ENCODE results near the gene RBM10.

RBM10 gene

DNA sequence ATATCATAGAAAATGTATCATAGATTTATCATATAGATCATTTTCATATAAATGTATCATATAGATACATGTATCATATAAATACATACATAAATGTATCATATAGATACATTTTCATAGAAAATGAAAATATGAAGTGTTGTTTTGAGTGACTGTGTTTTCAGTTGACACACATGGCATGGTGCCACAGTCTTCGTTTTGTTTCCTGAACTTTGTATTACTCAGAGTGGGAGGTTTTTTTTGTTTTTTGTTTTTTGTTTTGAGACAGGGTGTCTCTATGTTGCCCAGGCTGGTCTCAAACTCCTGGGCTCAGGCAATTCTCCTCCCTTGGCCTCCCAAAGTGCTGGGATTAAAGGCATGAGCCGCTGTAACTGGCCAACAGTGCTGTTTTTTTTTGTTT lies 3.9 kb downstream of the RBM10 start:
- DNase-seq (ENCODE audit: low spot score), result no peak

DNA sequence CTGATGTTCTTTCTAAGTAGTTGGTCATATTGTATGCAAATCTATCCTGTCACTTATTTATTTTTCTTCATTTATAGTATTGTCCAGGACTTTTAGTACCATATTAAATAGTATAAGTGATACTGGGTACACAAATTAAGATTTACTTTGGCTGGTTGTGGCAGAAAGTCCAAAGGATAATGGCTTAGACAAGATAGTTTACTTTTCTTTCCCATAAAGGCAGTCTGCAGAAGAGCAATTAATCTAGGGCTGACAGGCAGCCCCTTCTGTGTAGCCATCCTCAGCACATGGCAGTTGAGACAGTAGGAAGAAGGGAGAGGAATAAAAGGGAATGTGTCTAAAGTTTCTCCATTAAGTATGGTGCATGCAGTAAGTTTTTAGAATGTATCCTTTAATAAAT lies 6.4 kb downstream of the RBM10 start:
- no peak for DNase-seq (ENCODE audit: low spot score)

DNA sequence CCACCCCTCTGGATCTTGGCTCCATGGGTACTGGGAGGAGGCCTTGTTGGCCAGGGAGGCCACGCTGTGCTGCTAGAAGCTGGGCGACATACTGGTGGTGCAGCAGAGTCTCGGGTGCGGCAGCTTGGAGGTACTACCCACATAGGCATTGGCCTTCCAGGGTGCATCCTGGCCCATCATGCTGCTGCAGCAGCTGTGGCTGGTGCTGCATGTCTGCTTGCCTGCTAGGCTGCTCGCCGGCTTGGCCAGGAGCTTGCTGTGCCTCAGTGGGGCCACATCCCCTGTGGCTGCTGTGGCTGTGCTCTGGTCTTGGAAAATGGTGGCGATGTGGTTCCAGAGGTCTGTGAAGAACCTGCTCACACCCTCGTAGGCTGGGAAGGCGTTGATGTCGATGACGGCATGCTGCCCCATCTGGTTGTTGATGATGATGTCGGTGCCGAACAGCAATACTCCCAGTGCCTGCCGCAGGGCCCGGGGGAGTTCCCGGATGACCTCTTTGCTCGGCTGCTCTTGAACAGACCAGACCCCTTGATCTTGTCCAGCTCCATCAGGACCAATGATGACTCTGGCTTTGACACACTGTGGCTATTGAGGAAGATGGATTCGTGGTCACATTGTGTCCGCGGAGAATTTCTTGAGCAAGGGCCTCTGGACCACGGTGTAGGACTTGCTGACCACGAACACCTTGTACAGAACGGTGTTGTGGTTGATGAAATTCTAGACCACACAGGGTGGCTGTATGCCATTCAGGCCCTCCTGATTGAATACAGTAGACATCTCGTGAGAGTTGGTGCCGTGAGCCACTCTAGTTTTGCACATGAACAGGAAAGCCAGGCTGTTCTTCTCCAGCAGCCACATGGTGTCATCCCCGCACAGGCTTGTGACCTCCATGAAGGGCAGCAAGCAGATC lies 11.8 kb downstream of the RBM10 start:
- DNase-seq (ENCODE audit: low spot score), result no peak

DNA sequence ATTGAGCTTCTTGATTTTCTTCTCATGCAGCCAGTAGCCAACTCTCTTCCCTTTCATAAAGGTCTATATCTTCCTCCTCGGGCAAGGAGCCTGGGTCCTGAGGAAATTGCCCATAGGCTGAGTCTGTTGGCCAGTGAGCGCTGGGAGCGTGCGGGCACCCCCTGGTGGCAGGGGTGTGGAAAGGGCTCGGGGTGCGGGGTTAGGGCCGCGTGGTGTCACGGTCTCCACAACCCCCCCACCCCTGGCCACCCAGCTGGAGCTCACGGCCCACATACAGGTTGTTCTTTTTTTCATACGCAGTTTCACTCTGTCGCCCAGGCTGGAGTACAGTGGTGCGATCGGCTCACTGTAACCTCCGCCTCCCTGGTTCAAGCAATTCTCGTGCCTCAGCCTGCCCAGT lies 13.1 kb downstream of the RBM10 start:
- no peak for DNase-seq (ENCODE audit: low spot score)

DNA sequence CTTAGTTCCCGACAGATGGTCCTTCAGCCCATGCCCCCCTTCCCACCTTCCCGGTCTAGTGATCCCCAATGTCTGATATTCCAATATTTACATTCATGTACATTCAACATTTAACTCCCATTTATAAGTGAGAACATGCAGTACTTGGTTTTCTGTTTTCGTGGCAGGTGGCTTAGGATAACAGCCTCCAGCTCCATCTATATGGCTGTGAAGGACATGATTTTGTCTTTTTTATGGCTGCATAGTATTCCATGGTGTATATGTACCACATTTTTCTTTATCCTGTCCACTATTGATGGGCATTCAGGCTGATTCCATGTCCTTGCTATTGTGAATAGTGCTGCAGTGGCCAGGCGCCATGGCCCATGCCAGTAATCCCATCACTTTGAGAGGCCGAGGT lies 13.8 kb downstream of the RBM10 start:
- no peak for DNase-seq (ENCODE audit: low spot score)

DNA sequence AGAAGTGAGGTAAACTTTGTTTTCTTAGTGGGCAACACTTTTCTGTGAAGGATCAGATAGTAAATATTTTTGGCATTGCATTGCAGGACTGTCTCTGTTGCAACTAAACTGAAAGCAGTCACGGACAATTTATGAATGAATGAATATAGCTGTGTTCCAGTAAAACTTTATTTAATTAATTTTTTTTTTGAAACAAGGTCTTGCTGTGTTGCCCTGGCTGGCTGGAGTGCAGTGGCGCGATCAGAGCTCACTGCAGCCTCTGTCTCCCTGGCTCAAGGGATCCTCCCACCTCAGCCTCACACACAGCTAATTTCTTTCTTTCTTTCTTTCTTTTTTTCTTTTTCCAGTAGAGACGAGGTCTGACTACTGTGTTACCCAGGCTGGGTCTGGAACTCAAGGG lies 15.8 kb downstream of the RBM10 start:
- DNase-seq (ENCODE audit: low spot score), result no peak

DNA sequence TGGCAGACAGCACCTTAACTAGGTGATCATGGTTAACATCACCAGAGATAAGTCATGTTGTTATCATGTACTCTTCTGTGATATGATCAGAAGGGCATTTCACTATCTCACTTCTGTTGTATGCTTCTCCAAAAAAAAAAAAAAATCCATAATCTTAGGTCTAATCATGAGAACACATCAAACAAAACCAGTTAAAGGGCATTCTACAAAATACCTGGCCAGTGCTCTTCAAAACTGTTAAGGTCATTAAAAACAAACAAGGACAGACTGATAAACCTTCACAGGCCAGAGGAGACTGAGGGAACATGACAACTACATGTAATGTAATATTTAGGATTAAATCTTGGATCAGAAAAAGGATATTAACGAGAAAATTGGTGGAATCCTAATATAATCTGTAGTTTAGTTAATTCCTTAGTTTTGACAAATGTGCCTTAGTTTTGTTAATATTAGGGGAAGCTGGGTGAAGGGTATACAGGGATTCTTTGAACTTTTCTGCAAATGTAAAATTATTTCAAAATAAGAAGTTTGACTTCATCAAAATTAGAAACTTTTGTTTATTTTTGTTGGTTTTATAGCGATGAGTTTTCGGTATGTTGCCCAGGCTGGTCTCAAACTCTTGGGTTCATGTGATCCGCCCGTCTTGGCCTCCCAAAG lies 18.0 kb downstream of the RBM10 start:
- no peak for DNase-seq (ENCODE audit: low spot score)

DNA sequence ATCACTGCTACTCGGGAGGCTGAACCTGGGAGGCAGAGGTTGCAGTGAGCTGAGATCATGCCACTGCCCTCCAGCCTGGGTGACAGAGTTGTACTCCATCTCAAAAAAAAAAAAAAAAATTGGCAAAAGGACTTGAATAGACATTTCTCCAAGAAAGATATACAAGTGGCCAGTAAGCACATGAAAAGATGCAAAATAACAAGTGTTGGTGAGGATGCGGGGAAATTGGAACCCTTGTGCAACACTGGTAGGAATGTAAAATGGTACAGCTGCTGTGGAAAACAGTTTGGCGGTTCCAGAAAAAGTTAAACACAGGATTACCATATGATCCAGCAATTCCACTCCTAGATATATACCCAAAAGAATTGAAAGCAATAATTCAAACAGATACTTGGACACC lies 19.4 kb downstream of the RBM10 start:
- DNase-seq (ENCODE audit: low spot score), result no peak

DNA sequence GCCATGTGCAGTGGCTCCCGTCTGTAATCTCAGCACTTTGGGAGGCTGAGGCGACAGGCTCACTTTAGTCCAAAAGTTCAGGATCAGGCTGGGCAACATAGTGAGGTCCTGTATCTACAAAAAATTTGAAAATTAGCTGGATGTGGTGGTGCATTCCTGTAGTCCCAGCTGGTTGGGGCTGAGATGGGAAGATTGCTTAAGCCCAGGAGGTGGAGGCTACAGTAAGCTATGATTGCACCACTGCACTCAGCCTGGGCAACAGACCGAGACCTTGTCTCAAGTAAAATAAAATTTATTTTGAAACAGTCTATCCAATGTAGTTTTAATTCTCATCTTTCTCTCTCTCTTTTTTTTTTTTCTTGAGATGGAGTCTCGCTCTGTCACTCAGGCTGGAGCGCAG lies 21.1 kb downstream of the RBM10 start:
- no peak for DNase-seq (ENCODE audit: low spot score)

DNA sequence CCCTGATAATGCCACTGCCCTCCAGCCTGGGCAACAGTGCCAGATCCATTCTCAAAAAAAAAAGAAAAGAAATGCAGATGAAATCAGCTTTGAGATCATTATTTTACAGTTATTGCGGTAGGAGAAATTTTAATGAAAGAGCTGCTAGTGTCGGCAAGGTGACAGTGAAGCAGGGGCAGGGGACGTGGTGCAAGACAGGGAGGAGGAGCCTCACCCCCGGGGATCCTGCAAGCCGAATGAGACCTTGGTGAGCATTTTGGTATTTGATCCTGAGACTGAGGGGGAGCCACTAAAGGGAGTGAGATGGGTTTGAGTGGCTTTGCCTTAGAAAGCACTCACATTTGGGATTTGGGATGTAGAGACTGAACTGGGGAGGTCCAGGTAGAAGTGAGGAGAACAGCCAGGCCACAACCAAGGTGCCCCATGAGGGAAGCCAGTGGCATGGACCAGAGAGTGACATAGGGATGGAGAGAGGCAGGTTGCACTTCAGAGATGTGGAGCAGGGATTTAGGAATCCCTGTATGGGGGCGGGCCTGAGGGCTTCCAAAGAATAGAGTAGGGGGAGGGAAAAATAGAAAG lies 23.6 kb downstream of the RBM10 start:
- no peak for DNase-seq (ENCODE audit: low spot score)

DNA sequence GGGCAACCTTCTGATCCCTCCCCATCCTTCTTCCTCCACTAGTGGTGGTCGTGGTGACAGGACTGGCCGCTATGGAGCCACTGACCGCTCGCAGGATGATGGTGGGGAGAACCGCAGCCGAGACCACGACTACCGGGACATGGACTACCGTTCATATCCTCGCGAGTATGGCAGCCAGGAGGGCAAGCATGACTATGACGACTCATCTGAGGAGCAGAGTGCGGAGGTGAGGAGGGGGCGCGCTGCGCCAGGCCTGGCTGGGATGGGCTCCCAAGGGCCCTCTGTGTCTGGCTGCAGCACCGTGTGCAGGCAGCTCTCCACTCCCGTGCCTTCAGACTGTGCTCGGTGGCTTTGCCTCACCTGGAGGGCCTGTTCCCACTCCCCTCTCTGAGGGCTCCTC lies 24.3 kb downstream of the RBM10 start:
- DNase-seq (ENCODE audit: low spot score), result no peak

DNA sequence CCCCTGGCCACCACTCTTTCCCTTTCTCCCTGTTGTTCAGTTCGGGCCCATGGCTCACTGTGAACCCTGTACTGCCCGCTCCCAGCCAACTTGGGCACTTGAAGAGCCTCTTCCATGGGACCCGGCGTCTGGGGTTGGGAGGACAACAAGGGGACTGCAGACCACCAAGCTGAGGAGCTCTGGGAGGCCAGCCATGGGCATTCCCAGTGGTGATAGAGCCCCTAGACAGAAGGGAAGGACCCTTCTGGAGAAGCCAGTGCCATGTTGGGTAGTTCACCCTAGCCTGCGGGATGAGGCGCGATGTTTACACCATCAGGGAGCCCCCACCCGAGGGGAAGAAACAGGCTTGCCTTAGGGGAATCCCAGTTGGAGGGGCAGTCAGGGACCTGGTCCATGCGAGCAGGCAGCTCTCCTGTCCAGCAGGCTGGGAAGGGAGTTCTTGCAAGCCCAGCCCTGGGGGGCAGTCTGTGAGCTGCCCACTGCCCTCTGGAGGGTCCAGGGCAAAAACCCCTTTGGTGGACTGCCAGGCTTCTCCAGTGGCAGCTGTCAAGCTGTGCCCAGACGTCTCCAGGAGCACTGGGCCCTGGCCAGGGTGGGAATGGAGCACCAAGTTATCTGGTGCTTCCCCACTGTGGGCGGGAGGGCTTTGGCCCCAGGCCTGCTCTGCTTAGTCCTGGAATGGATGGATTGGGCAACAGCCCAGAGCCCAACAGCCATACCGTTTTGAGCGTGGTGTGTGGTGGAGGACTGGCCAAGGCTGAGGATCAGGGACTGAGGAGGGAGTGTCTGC lies 24.9 kb downstream of the RBM10 start:
- DNase-seq (ENCODE audit: low spot score), result no peak

DNA sequence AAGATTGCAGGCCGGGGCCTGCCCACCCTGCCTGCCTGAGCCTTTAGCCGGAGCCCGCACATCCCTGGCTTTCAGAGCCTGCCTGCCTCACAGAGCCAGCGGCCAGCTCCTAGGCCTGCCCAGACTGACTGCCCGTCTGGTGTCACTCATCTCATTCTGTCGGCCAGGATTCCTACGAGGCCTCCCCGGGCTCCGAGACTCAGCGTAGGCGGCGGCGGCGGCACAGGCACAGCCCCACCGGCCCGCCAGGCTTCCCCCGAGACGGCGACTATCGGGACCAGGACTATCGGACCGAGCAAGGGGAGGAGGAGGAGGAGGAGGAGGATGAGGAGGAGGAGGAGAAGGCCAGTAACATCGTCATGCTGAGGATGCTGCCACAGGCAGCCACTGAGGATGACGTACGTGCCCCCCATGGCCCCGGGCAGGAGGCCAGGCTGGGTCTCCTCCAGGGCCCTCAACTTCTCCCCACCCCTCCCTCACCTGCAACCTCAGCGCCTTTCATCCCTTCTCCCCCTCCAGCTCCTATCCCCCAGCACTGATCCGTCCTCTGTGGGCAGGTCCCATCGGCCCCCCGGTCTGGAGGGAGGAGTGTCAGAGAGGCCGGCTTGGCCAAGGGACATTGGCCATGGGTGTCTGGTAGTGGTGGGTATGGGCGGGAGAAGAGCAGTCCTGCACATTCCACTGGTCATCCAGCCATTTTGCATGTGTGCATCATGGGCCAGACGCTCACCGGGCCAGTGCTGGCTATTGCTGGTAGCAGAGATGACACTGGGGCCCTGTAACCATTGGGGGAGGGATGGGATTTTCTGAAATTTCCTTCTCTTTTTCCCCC lies 26.1 kb downstream of the RBM10 start:
- DNase-seq (ENCODE audit: low spot score), result no peak

DNA sequence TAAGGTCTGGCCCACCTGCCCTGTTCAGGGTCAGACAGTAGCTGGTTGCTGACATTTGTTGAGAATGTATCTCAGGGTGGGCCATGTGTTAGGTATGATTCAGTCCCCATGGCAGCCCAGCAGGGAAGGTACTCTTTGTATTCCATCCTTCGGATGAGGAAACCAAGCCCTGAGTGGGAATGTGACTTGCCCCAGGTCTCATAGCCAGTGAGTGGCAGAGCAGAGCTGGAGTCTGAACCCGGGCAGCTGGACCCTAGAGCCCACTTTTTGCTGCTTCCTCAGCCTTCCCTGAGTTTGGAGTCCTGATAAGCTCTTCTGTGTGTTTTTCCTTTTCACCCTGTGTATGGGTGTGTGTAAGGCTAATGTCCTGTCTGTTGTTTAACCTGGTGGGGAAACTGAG lies 27.0 kb downstream of the RBM10 start:
- DNase-seq (ENCODE audit: low spot score), result no peak

DNA sequence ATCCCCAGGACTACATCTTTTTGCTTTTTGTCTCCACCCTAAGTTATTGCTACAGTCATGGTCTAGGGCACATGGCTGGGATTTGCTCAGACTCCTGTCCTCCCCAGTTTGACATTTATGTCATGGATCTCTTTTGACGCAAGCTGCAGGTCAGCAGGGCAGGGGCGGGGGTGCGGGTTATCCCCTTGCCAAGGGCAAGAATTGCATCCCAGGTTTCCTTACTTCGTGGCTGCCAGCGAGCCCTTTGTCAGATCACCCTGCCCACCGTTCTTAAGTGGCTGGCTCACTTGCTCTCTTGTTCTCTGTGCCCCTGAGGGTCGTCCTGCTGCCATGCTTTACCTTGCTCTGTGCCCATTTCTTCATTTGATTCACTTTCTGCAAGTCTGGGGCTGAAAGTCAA lies 27.5 kb downstream of the RBM10 start:
- DNase-seq (ENCODE audit: low spot score), result no peak

DNA sequence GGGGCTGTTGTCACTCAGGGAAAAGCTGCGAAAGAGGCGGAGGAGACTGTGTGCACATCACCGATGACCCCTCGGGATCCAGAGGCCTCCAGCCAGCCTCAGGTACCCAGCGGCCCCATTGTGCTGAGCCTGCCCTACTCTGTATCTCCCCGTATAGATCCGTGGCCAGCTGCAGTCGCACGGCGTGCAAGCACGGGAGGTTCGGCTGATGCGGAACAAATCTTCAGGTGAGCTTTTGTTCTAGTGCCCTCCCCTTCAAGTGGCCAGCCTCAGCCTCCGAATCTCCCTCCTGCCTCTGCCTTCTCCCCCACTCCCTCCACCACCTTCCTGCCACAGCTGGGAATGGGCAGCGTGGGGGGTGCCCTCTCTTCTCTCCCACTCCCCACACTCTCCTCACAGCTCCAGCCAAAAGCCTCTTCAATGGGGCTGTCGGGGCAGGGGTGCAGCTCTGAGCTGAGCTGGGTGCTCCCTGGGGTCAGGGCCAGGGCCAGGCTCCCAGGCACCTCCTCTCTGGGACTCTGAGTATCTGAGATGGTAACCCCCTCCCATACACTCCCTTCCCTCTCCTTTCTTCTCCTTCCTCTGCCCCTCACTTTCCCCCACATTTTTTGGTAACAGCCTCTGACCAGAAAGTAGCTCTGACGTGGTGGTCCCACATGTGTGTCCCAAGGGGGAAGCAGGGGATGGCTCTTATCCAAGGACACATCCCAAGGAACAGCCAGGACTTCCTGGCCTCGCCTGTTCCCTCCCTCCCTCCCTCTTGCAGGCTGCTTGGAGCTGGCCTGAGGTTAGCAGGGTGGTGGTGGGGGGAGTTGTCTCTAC lies 28.2 kb downstream of the RBM10 start:
- DNase-seq (ENCODE audit: low spot score), result no peak

DNA sequence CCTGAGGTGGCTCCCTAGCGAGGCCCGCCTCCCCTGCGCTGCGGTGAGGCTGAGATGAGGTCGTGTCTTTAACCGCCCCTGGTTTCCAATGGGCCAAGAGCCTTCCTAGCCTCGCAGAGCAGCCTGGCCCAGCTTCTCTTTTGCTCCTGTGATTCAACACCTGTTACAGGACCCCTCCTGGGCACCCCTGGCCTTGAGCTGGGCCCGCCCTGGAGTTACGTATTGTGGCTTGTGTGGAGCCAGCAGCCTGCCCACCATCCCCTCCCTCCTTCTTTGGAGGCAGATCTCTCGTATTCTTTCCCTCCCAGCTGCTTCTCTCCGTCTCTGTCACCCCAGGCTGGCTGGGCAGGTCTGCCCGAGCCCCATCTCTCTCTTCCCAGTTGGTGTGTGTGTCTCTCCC lies 29.4 kb downstream of the RBM10 start:
- DNase-seq (ENCODE audit: low spot score), result no peak

DNA sequence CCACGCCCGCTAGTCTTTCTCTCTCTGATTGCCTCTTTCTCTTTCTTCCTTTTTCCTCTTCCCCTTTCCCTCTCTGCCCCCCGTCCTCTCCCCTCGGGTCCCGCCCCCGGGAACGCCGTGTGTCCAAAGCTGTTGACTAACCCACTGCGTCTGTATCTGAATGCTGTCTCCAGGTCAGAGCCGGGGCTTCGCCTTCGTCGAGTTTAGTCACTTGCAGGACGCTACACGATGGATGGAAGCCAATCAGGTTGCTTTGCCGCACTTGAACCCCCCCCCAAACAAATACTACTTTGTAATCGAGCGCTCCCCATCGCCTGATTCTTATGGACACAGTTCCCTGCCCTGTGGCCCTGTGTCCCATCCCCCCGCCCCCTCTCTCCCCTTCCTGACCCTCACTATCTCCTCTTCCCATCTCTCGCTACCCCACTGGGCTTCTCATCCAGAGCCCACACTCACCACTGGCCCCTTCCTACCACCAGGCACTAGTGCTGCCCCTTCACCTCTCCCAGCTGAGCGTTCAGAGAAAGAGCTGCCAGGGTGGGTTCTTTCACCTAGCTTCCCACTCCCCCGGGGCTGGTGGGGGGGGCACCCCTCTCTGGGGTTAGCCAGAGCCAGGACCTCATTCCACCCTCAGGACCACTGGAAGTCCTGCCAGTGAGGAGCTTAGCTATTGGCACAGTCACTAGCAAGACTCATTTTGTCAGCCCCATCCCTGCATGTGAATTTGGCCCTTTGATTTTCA lies 30.0 kb downstream of the RBM10 start:
- DNase-seq (ENCODE audit: low spot score), result no peak

DNA sequence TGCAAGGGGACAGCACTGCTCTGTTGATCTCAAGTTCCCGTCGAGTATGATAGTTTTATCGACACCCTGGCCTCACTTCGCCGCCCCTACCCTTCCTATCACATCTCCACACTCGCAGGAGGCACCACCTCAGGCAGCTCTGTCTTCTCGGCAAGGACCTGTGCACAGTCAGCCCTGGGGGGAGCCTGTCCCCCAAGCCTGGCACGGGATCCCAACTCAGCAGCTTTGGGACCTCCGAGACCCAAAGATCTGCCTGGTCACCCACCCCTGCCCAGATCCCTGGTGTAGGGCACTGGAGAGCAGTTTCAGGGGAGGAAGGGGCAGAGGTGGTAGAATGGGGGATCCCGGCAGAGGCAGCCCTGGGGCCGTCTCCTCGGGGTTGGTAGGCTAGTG lies 30.6 kb downstream of the RBM10 start:
- DNase-seq (ENCODE audit: low spot score), result no peak

DNA sequence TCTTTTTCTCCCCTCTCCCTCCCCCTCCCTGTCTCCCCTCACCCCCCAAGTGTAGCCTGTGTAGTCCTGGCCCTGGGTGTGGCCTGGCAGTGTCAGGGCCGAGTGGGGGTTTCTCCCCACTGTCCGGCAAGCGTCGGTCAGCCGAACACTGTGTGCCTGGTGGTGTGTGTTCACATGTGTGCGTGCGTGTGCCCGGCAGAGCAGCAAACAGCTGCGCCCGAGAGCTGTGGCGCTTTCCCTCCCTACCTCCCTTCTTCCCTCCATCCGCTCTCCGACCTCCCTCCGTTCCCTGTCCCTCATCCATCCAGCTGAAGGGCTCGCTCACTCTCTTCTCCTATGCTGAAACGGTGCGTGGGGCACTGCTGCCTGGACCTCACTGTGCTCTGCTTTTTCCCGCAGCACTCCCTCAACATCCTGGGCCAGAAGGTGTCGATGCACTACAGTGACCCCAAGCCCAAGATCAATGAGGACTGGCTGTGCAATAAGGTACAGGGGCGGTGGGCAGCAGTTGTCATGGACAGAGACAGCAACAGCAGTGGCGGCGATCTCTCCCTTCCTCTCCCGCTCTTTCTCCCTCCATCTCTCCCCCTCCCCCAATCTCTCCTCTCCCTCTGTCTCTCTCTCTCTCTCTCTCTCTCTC lies 31.2 kb downstream of the RBM10 start:
- no peak for DNase-seq (ENCODE audit: low spot score)
